NT2/D1 (cell line): ENCODE data around the gene ARSG.
"Not testable (repeated sequence)": the region's sequence is repeated elsewhere in the genome, so short reads cannot be mapped to it uniquely, and the experiment has no call there.

Experiments
- DNase-seq: peaks from one replicate; pipeline ENCODE4 v3.0.0-alpha.2; 2011; ENCODE audit warnings: low read depth, low spot score
- H3K27me3 ChIP-seq: 2 replicates; pipeline ENCODE4 v1.6.0; 2011; ENCODE audit warnings: mild to moderate bottlenecking; ENCODE audit not compliant: insufficient read length, insufficient read depth
- H3K36me3 ChIP-seq: 2 replicates; pipeline ENCODE4 v1.6.1; 2011; ENCODE audit warnings: mild to moderate bottlenecking, low read length, mixed read lengths; ENCODE audit not compliant: insufficient read depth, insufficient read length
- H3K4me1 ChIP-seq: 2 replicates; pipeline ENCODE4 v1.5.1; 2011; ENCODE audit not compliant: insufficient read depth, insufficient read length
- H3K4me3 ChIP-seq: 2 replicates; pipeline ENCODE4 v1.5.1; 2011; ENCODE audit warnings: low read depth; ENCODE audit not compliant: insufficient read length
- H3K9ac ChIP-seq: 2 replicates; pipeline ENCODE4 v1.6.0; 2011; ENCODE audit warnings: low read depth; ENCODE audit not compliant: insufficient read length
- H3K9me3 ChIP-seq: 2 replicates; pipeline ENCODE4 v1.5.1; 2011; ENCODE audit warnings: mild to moderate bottlenecking, low read length; ENCODE audit not compliant: insufficient read depth
- SUZ12 ChIP-seq: IDR thresholded peaks from 2 replicates; pipeline ENCODE4 v1.6.1; 2011; ENCODE audit not compliant: insufficient read length, insufficient read depth; ENCODE audit errors: extremely low read depth
- YY1 ChIP-seq: IDR thresholded peaks from 2 replicates; pipeline ENCODE4 v1.6.1; 2011; ENCODE audit not compliant: insufficient read length, insufficient read depth
- ZNF274 ChIP-seq: IDR thresholded peaks from 2 replicates; pipeline ENCODE4 v1.6.1; 2011; ENCODE audit warnings: mild to moderate bottlenecking, low read depth, low read length

Gene ARSG

DNA sequence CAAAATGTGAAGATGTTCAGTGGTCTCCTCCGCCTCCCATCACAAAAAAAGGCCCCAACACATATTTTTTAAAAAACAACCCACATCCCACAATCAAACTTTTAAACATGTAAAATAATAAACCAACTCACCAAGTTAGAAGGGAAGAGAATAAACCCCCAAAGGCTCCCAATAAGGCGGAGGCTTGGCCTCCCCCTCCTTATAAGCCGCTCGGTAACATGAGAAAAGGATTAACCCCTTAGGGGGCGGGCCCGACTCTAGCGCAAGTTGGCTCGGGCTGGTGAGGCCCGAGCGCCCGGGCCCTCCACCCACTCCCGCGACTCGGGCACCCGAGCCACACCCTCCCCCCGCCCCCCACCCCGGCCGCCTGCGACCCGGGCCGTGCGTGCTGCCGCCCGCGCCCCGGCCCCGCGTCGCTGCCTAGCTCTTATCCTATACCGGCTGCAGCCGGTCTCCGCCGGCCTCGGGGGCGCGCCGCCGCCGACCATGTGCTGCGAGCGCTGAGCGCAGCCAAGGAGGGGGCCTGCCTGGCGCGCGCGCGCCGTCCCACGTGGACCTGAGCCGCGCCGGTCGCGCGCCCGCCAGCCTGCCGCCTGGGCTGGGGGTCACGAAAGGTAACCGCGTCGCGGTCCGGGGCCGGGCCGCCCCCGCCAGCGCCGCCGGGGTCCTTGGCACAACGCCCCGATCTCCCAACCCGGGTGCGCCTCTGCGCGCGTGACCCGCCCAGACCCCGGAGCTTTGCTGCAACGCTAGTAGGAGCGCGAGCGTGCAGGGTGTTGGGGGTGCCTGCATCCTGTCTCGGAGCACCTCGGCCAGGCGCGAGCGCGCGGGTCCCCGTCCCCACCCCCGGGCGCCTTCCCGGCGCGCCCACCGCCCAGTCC is at the start of gene ARSG, which contains the start of gene SLC16A6:
Gene ARSG (plus strand): TSS at position 541 of the 881 bp plus-strand sequence. CDS start 15,999 bp downstream, outside the sequence.
Gene SLC16A6 (minus strand): TSS at position 173 of the 881 bp plus-strand sequence. CDS start 12,807 bp downstream, outside the sequence.
- DNase-seq: no peak
- peak within 1 kb of the TSS; percentile 72 for H3K4me3 ChIP-seq
- H3K9me3 ChIP-seq: no peaks in the 10 kb centered on the region
- peak within 1 kb of the TSS; percentile 84 for H3K9ac ChIP-seq
- peaks cover 14% of the 10 kb centered on the region for H3K4me1 ChIP-seq
- TF ChIP-seq SUZ12 (no peak), YY1 (no peak), ZNF274 (no peak)
- peaks cover 27% of the 10 kb centered on the region for H3K27me3 ChIP-seq
- no peaks in the 10 kb centered on the region for H3K36me3 ChIP-seq

DNA sequence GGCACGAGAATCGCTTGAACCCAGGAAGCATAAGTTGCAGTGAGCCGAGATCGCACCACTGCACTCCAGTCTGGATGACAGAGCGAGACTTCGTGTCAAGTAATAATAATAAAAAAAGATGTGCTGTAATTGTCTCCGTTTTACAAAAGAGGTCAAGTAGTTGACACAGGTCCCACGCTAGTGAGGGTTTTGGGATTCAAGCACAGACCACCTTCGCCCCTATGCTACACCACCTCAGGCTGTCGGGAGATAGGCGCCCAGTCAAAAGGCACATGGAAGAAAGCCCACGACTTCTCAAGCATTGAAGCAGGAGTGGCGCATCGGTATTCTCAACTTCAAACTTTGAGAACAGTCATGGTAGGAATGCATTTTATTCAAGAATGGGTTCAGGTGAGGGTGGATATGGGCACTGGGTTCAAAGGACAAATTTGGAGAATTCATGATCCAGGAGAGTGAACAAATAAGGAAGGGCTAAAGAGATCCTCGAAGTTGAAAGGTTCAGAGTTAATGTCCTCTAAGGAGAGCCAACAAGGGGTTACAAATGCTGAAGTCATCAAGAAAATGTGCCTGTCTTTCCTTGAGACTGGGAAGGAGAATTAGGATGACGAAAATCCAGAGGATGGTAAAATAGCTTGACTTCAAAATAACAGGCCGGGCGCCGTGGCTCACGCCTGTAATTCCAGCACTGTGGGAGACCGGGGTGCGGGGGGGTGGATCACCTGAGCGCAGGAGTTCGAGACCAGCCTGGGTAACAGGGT is 44.8 kb upstream of the ARSG start:
- peaks cover 17% of the 10 kb centered on the region for H3K36me3 ChIP-seq
- no peaks in the 10 kb centered on the region for H3K27me3 ChIP-seq
- H3K4me3 ChIP-seq: no peak overlapping the region
- H3K9me3 ChIP-seq: no peaks in the 10 kb centered on the region
- TF ChIP-seq ZNF274: no peak
- no peak for TF ChIP-seq YY1
- no peak for TF ChIP-seq SUZ12
- no peak overlapping the region for H3K9ac ChIP-seq
- DNase-seq: no peak
- no peaks in the 10 kb centered on the region for H3K4me1 ChIP-seq

GRCh38 chr17:68247445-68248198 is 43.7 kb upstream of the ARSG start, which contains the start of gene AMZ2:
AMZ2 (plus strand) TSS chr17:68248043; CDS start chr17:68250188, 2,145 bp downstream.
- DNase-seq: peak; percentile 75
- H3K27me3 ChIP-seq: no peaks in the 10 kb centered on the region
- no peaks in the 10 kb centered on the region for H3K9me3 ChIP-seq
- H3K36me3 ChIP-seq: peaks cover 29% of the 10 kb centered on the region
- no peaks in the 10 kb centered on the region for H3K4me1 ChIP-seq
- H3K4me3 ChIP-seq: peak within 1 kb of the TSS; percentile 93
- H3K9ac ChIP-seq: peak within 1 kb of the TSS; percentile 98
- TF ChIP-seq ZNF274 (no peak), YY1 (no peak), SUZ12 (no peak)

GRCh38 chr17:68248199-68248825 is 43.0 kb upstream of the ARSG start:
- peak overlapping the region; percentile 93 for H3K4me3 ChIP-seq
- no peak for DNase-seq
- H3K9me3 ChIP-seq: no peaks in the 10 kb centered on the region
- H3K4me1 ChIP-seq: no peaks in the 10 kb centered on the region
- no peaks in the 10 kb centered on the region for H3K27me3 ChIP-seq
- peak overlapping the region; percentile 98 for H3K9ac ChIP-seq
- H3K36me3 ChIP-seq: peaks cover 35% of the 10 kb centered on the region
- TF ChIP-seq SUZ12 (no peak), YY1 (no peak), ZNF274 (no peak)

GRCh38 chr17:68248891-68249290 is 42.4 kb upstream of the ARSG start:
- Histone ChIP-seq H3K4me1 (no peaks in the 10 kb centered on the region), H3K4me3 (peak overlapping the region; percentile 93), H3K9me3 (no peaks in the 10 kb centered on the region), H3K36me3 (peaks cover 40% of the 10 kb centered on the region), H3K9ac (peak overlapping the region; percentile 98), H3K27me3 (no peaks in the 10 kb centered on the region)
- DNase-seq: no peak
- TF ChIP-seq ZNF274: no peak
- no peak for TF ChIP-seq SUZ12
- no peak for TF ChIP-seq YY1

- no peaks in the 10 kb centered on the region for H3K4me1 ChIP-seq
These were observed 41.9 kb upstream of the ARSG start for GRCh38 chr17:68249354-68249765.

DNA sequence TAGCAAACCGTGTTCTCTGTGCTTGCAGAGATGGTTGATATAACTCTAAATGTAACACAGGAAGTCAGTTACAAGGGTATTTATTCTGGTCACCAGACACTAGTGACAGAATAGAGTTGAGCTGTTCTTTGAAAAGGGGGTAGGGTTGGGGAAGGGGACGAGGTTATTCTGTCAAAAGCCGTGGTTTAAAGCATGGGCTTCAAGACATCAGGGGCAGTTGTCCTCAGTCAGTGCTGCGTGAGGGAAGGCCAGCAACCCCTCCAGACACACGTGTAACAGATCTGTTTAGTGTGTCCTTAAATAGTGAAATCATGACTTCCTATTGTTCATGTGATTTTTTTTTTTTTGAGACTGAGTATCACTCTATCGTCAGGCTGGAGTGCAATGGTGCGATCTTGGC is 37.9 kb upstream of the ARSG start:
- H3K27me3 ChIP-seq, H3K9ac ChIP-seq, DNase-seq, H3K4me3 ChIP-seq, H3K4me1 ChIP-seq, H3K9me3 ChIP-seq: not testable (repeated sequence)
- H3K36me3 ChIP-seq: peaks cover 69% of the 10 kb centered on the region

More at GRCh38 chr17:68249354-68249765, 41.9 kb upstream of the ARSG start:
- Histone ChIP-seq H3K36me3 (peaks cover 45% of the 10 kb centered on the region), H3K9ac (no peak overlapping the region), H3K9me3 (no peaks in the 10 kb centered on the region), H3K4me3 (no peak overlapping the region), H3K27me3 (no peaks in the 10 kb centered on the region)
- no peak for TF ChIP-seq ZNF274
- TF ChIP-seq SUZ12: no peak
- no peak for TF ChIP-seq YY1
- no peak for DNase-seq
